ENCODE measurements around the gene MRTFB.

Gene MRTFB

DNA sequence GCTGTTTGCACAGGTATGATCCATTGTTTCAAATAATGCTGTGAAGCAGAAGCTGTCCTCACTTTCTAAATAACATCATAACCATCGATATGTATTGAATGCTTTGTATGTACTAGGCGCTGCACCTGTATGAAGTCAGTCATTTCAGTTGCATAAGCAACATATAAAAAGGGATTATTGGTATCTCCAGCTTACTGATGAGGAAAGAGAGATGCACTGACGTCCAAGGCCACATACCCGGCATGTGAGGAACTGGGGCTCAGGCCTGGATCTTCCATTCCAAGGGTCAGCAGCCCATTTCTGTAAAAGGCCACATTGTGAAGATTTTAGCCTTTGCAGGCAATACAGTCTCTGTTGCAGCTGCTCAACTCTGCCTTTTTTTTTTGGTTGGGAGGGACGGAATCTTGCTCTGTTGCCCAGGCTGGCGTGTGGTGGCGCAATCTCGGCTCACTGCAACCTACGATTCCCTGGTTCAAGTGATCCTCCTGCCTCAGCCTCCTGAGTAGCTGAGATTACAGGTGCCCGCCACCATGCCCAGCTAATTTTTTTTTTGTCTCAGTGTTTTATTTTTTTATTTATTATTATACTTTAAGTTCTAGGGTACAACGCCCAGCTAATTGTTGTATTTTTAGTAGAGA, 244.7 kb downstream of the MRTFB start:
- no peak overlapping the region for H3K4me3 ChIP-seq (replicated peaks; ENCODE audit: low read depth, low read length)
- no peak for DNase-seq (ENCODE audit: extremely low read depth, low read depth)
- TF ChIP-seq, protein P1, sequence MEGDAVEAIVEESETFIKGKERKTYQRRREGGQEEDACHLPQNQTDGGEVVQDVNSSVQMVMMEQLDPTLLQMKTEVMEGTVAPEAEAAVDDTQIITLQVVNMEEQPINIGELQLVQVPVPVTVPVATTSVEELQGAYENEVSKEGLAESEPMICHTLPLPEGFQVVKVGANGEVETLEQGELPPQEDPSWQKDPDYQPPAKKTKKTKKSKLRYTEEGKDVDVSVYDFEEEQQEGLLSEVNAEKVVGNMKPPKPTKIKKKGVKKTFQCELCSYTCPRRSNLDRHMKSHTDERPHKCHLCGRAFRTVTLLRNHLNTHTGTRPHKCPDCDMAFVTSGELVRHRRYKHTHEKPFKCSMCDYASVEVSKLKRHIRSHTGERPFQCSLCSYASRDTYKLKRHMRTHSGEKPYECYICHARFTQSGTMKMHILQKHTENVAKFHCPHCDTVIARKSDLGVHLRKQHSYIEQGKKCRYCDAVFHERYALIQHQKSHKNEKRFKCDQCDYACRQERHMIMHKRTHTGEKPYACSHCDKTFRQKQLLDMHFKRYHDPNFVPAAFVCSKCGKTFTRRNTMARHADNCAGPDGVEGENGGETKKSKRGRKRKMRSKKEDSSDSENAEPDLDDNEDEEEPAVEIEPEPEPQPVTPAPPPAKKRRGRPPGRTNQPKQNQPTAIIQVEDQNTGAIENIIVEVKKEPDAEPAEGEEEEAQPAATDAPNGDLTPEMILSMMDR (IDR thresholded peaks at IDR 0.05; ENCODE audit: low read depth, low read length, missing control alignments) = no peak
